ENCODE data around the gene BZW2.

BZW2 gene

GRCh38 chr7:16744518-16745250 is 98.7 kb downstream of the BZW2 start:
- in situ Hi-C loops (cut with MboI; ENCODE audit: low sequenced_read_pairs) = no loop called here

GRCh38 chr7:16745645-16746044 is 99.7 kb downstream of the BZW2 start:
- in situ Hi-C loops (cut with MboI; ENCODE audit: low sequenced_read_pairs) = no loop called here

- in situ Hi-C loops (cut with MboI; ENCODE audit: low sequenced_read_pairs) = no loop called here
These were observed 101.1 kb downstream of the BZW2 start for GRCh38 chr7:16747102-16747501.

GRCh38 chr7:16753102-16753931 is 107.3 kb downstream of the BZW2 start, which contains the start of gene TSPAN13:
Gene TSPAN13 (plus strand): TSS chr7:16753755. CDS start chr7:16753968, 213 bp downstream.
- in situ Hi-C loops (cut with MboI; ENCODE audit: low sequenced_read_pairs) = no loop called here

GRCh38 chr7:16753932-16754855 is 108.2 kb downstream of the BZW2 start:
- in situ Hi-C loops (cut with MboI; ENCODE audit: low sequenced_read_pairs) = no loop called here

- in situ Hi-C loops (cut with MboI; ENCODE audit: low sequenced_read_pairs) = no loop called here
These were observed 108.9 kb downstream of the BZW2 start for GRCh38 chr7:16754856-16755317.

- in situ Hi-C loops (cut with MboI; ENCODE audit: low sequenced_read_pairs) = no loop called here
These were observed 109.4 kb downstream of the BZW2 start for GRCh38 chr7:16755397-16755796.

All from HL-60/S4 treated with retinoic acid at 250 ng/mL for 4 days and 3 days (cell line).